A673 (cell line): ENCODE results near the gene LILRB1. TPM values are rescaled to one million over a fixed set of nuclear protein-coding genes. Genes with fewer than 3 reads are reported as not detected.

Experiments
- BruUV-seq: library from RNA; stranded (reverse); fragments of 400-500 nt; replicated peaks from 2 replicates; lab custom pipeline; 2021; lab: Mats Ljungman, UMichigan
- CTCF ChIA-PET: fragments of 300-600 bp; sonication (Branson Sonifier 250); formaldehyde crosslinking; loops from one replicate; lab custom pipeline; 2022; ENCODE audit warnings: antibody characterized with exemption; lab: Charles Lee
- POLR2A ChIA-PET: fragments of 300-600 bp; sonication (Branson Sonifier 250); formaldehyde crosslinking; loops from one replicate; lab custom pipeline; 2022; ENCODE audit warnings: antibody characterized with exemption; ENCODE audit not compliant: low non-redundant PET; lab: Charles Lee
- DNase-seq: peaks from one replicate; pipeline ENCODE4 v3.0.0-alpha.2; 2015; ENCODE audit warnings: low spot score
- H3K27ac ChIP-seq: fragments of 200-600 bp; sonication (generic); 2 replicates; pipeline ENCODE4 v1.5.1; 2016; ENCODE audit warnings: mixed run types, low read depth, mild to moderate bottlenecking, mixed read lengths, antibody characterized with exemption, low read length; ENCODE audit not compliant: poor library complexity, severe bottlenecking
- H3K27me3 ChIP-seq: fragments of 200-600 bp; sonication (generic); replicated peaks from 2 replicates; pipeline ENCODE4 v1.6.1; 2017; ENCODE audit warnings: mixed run types, low read depth, mild to moderate bottlenecking, mixed read lengths, antibody characterized with exemption, low read length; ENCODE audit not compliant: insufficient read depth, poor library complexity
- H3K36me3 ChIP-seq: fragments of 200-600 bp; sonication (generic); 2 replicates; pipeline ENCODE4 v1.6.1; 2016; ENCODE audit warnings: mixed run types, mild to moderate bottlenecking, mixed read lengths, antibody characterized with exemption, low read length; ENCODE audit not compliant: insufficient read depth, poor library complexity, severe bottlenecking
- H3K4me1 ChIP-seq: fragments of 200-600 bp; sonication (generic); 2 replicates; pipeline ENCODE4 v1.6.1; 2017; ENCODE audit warnings: mixed run types, mild to moderate bottlenecking, mixed read lengths, antibody characterized with exemption, low read length; ENCODE audit not compliant: insufficient read depth, poor library complexity, severe bottlenecking
- H3K4me3 ChIP-seq: fragments of 200-600 bp; sonication (generic); 2 replicates; pipeline ENCODE4 v1.5.1; 2016; ENCODE audit warnings: low read depth, mixed run types, mild to moderate bottlenecking, mixed read lengths, low read length; ENCODE audit not compliant: poor library complexity, severe bottlenecking
- H3K9me3 ChIP-seq: fragments of 200-600 bp; sonication (generic); 2 replicates; pipeline ENCODE4 v1.6.1; 2016; ENCODE audit warnings: mixed run types, low read depth, mild to moderate bottlenecking, mixed read lengths, antibody characterized with exemption, low read length; ENCODE audit not compliant: poor library complexity, severe bottlenecking
- CTCF ChIP-seq: fragments of 300-800, 200-600 bp; sonication (generic); conservative IDR thresholded peaks from 2 replicates; pipeline ENCODE4 v1.5.1; 2017; ENCODE audit warnings: low read depth, mild to moderate bottlenecking, antibody characterized with exemption, low read length, moderate library complexity, mixed read lengths
- EZH2 ChIP-seq: fragments of 200-600 bp; sonication (generic); IDR thresholded peaks from 2 replicates; pipeline ENCODE4 v1.6.1; 2017; ENCODE audit warnings: borderline replicate concordance, low read depth, mild to moderate bottlenecking, mixed read lengths, antibody characterized with exemption, low read length; ENCODE audit not compliant: poor library complexity, severe bottlenecking
- intact Hi-C: fragments of 100-400 bp; cut with micrococcal nuclease; formaldehyde crosslinking; loops from one replicate; pipeline ENCODE4 v1.10.0; 2022; ENCODE audit not compliant: unreplicated experiment
- total RNA-seq: library from RNA; stranded (reverse); gene quantifications from 2 replicates; pipeline ENCODE4 v1.2.3, GENCODE V29; 2021

Gene LILRB1
- total RNA-seq, 1 experiment from 2014 or later = not detected

DNA sequence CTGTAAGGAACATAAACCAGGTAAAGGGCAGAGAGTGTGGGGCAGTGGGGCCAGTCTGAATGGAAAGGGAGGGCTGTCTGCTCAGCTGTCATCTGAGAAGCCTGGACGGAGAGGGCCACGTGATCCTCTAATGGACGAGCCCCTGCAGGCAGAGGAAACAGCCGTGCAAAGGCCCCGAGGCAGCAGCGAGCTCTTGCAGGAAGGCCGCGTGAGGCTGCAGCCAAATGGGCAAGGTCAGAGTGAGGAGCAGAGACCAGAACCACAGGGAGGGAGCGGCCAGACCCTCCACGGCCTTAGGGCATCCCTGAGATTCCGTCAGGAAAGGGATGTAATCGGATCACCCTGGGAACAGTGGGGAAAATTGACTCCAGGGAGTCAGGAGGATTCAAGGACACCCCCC is 36.9 kb downstream of the LILRB1 start:
- no peaks in the 10 kb centered on the region for H3K4me1 ChIP-seq
- H3K27me3 ChIP-seq = peaks cover 22% of the 10 kb centered on the region
- POLR2A ChIA-PET = no interaction called here
- intact Hi-C loops = no loop called here
- H3K4me3 ChIP-seq = no peak overlapping the region
- no TSS peak for BruUV-seq
- H3K27ac ChIP-seq = no peak overlapping the region
- CTCF ChIA-PET = interaction anchor here (0.5 kb wide), 1 partner anchor 1674 kb away, joined by 4 read pairs; no protein-coding TSS in a partner anchor
- DNase-seq = no peak
- H3K9me3 ChIP-seq = peaks cover 10% of the 10 kb centered on the region
- no peak for TF ChIP-seq CTCF
- TF ChIP-seq EZH2 = no peak
- H3K36me3 ChIP-seq = no peaks in the 10 kb centered on the region

DNA sequence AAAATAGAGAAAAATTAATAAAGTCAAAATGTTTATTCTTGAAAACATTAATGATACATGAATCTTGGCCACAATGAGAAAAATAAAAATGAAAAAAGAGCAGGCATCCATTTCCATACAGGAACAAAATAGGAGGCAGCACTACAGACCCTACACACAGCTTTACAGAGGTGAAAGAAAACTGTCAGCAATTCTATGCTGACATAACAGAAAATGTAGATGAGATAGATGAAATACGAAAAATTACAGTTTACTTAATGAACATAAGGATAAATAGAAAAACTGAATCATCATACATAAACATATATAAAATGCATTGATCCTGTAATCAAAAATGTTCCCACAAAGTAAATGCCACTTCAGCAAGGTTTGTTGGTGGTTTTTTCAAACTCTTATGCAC is 38.1 kb downstream of the LILRB1 start:
- H3K27me3 ChIP-seq = peaks cover 30% of the 10 kb centered on the region
- TF ChIP-seq EZH2 = no peak
- TF ChIP-seq CTCF = no peak
- CTCF ChIA-PET = no interaction called here
- BruUV-seq = no TSS peak
- H3K36me3 ChIP-seq = no peaks in the 10 kb centered on the region
- H3K9me3 ChIP-seq = peaks cover 10% of the 10 kb centered on the region
- no peak overlapping the region for H3K4me3 ChIP-seq
- no peak overlapping the region for H3K27ac ChIP-seq
- DNase-seq = no peak
- intact Hi-C loops = no loop called here
- POLR2A ChIA-PET = no interaction called here
- no peaks in the 10 kb centered on the region for H3K4me1 ChIP-seq

DNA sequence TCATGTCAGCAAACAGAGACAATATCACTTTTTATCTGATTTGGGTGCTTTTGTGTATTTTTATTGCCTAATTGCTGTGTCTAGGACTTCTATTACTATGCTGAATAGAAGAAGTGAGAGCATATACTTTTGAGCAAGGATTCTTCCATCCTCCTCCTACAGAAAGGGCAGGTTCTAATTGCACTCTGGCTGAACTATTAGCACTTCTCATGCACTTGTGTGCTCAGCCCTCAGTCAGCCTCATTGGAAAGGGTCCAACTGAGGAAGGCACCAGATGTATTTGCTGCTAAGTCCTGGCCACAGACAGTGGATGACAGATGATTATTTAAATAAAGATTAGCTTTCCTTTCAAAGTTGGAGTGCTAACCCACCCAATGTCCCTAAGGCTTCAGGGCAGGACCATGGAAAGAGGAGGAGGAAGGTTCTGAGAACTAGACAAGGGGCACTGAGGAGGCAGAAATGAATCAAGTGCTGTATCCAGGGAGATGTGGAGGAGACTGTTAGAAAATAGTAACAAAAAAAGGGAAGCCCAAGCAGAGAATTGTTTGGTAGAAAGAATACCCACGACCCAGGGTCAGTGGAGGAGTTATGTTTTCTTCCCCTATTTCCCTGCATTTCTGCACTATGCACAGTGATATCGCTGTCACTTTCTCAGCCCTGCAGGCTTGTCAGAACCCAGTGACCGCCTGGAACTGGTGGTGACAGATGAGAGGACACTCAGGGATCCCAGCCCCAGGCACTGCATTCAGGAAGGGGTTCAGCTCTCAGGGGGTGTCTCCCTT is 40.5 kb downstream of the LILRB1 start:
- H3K27ac ChIP-seq = no peak overlapping the region
- BruUV-seq = no TSS peak
- peaks cover 30% of the 10 kb centered on the region for H3K27me3 ChIP-seq
- H3K9me3 ChIP-seq = peaks cover 10% of the 10 kb centered on the region
- TF ChIP-seq EZH2 (no peak), CTCF (no peak)
- H3K4me3 ChIP-seq = no peak overlapping the region
- CTCF ChIA-PET = no interaction called here
- no peak for DNase-seq
- POLR2A ChIA-PET = no interaction called here
- intact Hi-C loops = no loop called here
- H3K36me3 ChIP-seq = no peaks in the 10 kb centered on the region
- H3K4me1 ChIP-seq = no peaks in the 10 kb centered on the region
